GM18873 (cell line): ENCODE results near the gene ZDHHC20.

Experiments used
- ATAC-seq: cut with Tn5 transposase; IDR thresholded peaks from one replicate; pipeline ENCODE4 v1.9.1; 2021; ENCODE audit warnings: mild to moderate bottlenecking, moderate library complexity, moderate number of reproducible peaks; ENCODE audit not compliant: unreplicated experiment, low FRiP score

ZDHHC20 gene

DNA sequence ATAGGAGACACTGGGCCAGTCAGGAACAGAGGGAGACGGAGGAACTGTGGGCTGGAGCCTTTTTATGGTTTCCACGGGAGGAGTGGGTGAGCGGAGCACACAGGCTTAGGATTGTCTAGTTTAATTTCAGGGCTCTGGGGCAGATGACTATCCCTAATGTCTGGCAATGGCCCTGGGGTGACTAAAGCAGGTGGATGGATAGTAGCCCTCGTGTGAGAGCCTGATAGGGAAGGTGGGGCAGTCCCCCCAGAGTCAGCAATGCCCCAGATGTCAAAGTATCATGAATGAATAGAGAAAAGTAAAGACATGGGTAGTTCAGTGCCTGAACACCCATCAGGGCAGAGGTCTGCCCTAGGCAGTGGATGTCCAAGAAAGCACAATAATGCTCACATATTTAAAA is 94.2 kb downstream of the ZDHHC20 start:
- no peak for ATAC-seq

DNA sequence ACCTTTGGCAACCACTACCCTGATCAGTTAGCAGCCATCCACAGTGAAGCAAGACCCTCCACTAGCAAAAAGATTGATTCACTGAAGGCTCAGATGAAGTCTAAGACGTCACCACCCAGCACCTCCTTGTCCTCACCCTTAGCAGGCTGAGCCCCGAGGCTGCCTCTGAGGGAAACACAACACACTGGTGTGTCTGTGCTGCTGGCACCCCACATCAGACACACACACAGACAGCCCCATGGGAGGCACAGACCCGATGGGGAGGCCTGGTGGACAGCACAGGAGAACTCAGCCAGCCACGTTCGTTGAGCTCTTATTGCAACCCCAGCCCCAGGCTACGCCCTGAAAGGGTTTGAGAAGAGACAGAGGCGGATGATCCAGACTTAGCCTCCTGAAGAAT is 94.7 kb downstream of the ZDHHC20 start:
- ATAC-seq = no peak

DNA sequence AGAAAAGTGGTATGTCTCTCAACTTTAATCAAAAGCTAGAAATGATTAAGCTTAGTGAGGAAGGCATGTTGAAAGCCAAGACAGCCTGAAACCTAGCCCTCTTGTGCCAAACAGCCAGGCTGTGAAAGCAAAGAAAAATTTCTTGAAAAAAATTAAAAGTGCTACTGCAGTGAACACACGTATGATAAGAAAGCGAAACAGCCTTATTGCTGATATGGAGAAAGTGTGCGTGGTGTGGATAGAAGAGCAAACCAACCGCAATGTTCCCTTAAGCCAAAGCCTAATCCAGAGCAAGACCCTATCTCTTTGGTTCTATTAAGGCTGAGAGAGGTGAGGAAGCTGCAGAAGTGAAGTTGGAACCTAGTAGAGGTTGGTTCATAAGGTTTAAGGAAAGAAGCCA is 96.4 kb downstream of the ZDHHC20 start:
- no peak for ATAC-seq

DNA sequence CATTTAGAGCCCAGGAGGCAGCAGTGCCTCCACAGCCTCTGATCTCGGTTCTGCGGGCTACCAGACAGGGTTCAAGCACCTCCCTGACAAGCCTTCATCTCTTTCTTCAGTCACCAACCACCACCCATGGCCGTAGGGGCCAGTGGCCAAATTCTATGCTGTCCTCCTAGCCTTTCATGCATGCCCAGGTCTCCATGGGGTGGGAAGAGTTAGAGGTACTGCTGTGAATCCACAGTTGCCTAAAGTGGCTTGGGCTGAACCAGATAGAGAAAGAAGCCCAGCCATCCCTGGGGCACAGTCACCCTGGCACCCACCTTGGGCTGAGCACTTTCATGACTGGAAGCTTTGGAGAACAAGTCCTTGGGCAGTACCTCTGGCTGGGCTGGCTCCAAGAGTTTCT is 97.4 kb downstream of the ZDHHC20 start:
- no peak for ATAC-seq

DNA sequence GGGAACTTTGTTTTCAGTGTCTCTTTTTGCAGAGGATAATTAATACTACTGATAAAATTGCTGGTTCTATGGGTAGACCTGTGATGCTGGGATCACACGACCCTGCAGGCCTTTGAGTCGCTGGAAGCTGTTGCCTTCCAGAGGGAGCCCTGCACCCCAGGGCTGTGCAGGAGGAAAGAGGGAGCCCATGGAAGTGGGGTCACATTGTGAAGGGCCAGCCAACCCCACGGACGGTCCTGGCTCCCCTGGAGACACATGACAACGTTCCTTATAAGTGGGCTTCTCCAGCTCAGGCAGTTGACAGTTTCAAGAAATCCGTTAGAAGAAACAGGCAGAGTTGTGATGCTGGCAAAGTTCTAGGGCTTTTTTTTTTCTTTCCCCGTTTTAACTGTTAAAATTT is 98.0 kb downstream of the ZDHHC20 start:
- no peak for ATAC-seq

DNA sequence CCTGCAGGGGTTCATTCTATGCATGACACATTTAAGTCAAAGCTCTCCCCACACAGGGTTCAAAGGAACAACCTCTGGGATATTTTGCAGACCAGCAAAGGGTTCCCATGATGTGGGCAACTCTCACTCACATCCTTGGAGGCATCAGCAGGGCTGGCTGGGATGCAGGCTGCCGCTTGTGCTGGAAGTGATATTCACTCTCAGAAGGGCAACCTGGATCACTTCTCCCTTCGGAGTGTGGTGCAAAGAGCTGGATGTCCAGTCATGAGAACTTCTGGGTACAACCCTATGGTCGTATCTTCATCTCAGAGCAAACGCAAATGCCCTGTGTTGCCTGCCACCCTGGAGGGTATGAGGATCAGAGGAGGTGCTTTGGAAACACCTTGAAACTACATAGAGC is 98.6 kb downstream of the ZDHHC20 start:
- no peak for ATAC-seq

DNA sequence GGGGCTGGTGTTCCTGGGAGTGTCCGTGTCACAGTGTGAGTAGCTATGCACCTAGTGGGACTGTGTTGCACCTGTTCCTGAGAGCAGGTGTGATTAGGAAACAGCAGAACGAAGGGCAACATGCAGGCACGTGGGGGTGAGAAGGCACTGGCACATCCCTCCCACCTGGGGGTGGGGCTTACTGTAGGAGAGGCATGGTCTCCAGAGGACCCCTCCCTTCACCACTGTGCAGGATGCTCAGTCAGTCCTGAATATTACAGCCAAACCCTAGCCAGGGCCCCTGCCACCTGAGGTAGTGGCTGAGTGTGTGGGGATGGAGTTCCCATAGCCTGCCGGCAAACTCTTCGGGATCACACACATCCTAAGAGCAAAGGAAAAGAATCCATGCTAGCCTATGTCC is 99.2 kb downstream of the ZDHHC20 start:
- ATAC-seq = no peak

DNA sequence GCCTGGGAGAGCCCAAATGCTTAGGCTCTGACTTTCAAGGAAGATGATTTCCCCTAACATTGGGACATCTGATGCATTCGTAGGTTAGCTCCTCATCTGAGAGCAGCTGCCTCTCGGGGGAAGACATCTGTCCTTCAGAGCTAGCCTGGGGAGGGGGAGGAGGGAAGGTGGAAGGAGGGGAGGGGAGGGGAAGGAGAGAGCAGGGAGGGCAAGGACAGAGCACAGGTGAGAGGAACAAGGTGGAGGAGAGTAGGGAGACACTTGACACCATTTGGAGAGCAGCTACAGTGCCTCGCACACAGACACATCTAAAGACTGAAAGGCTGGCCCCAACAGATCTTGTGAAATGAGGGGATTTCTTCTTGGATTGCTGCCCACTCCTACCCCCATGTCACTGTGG is 103.8 kb downstream of the ZDHHC20 start:
- no peak for ATAC-seq

DNA sequence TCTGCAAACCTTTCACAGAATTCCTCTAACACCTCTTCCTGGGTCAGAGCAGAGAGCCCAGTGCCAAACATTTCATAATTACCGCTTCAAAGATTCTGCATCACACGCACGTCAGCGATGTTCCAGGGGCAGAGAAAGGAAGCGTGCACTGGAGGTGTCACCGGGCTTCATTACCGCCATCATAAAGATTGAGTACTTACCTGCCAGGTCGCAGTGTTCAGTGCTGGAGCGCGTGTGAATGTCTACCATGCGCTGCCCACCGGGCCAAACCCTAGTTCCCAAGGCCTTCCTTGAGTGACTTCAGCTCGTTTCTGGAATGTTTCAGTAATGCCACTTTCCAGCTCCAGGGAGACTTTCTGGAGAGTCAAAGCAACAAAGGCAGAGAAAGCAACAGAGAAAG is 104.4 kb downstream of the ZDHHC20 start:
- ATAC-seq = no peak

DNA sequence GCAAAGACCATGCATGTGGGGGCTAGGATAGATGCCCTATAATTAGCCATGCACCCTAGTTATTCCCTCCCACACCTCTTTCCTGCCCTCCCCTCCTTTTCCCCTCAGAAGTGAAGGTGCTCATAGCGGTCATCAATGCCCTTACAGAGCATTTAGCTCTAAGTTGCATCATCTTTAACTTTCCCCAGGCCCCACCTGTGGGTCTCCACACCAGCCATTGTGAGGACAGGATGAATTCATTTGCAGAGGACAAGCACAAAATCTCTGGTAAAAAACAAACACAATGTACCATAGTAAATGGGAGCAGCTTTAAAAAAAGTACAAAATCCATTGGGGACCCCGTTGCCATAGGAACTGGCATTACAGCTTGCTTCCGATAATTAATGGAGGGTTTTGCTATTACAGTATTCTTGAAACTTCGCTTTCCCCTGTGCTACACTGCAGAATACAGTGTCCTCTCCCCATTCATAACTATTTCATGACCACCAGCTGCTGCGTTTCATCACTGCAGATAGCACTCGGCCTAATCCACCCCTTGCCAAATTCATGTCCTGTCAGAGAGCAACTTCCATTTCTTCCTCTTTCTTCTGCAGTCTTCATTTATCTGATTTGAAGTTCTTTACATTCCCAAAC is 110.5 kb downstream of the ZDHHC20 start:
- ATAC-seq = no peak

DNA sequence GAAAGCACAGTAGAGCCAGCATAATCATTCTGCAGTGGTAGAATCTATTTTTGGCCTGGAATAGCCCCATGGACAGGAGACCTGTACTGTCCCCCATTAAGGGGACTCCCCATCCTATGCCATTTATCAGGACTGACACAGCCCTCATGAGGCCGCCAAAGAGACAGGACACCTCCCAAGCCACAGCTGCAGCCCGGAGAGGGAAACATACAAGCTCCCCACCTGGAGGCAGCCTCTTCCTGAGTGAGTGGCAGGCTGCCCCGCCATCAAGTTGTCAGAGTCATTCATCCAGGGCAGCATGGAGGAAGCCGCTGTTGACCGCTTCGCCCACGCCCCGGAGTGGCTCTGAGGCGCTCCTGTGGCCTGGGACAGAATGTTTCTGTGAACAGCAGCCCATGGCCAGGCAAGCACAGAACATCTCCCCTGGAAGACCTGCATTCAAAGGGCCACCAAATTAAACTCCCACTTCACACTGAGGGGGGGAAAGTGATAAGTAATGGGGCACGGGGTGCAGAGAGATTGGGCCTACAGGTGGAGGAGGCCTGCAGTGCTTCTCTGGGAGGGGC is 111.3 kb downstream of the ZDHHC20 start:
- ATAC-seq = no peak

DNA sequence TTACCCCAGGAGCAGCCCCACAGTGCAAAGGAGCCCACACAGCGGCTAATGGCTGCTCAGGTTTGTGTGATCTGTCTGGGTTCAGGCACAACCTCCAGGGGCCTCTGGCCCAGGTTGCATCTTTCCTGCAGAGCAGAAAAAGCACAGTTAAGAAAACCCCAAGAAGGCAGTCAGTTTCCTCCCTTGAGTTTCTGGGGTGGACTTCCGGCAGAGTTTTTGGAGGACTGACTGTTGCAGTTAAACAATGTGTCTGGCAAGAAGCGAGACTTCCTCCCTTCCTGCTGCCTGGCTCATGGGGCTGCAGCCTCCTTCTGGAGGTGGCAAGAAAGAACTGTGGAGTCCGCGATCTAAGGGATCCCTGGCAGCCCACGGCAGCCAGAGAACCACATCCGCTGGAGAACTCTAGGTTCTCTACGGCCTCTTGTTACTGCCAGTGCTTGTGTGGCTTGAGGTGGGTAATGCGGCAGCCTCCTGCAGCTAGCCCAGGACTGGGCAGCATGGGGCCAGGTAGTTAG is 114.4 kb downstream of the ZDHHC20 start:
- peak; percentile 52 for ATAC-seq

DNA sequence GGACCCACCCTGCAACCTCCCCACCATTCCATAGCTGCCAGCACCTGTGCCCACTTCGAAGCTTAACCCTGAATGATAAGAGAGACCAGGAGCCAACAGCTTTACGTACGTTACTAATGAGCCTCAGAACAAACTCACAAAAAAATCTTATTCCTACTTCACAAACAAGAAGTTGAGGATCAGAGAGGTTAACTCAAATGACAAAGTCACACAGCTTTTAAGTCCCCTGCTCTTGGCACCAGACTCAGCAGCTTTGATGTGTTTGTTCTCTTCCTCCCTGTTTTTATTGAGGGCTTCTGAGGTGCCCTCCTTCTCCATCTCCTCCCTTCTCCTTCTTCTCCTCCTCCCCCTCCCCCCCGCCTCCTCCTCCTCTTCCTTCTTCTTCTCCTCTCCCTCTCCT is 115.4 kb downstream of the ZDHHC20 start:
- ATAC-seq = no peak

DNA sequence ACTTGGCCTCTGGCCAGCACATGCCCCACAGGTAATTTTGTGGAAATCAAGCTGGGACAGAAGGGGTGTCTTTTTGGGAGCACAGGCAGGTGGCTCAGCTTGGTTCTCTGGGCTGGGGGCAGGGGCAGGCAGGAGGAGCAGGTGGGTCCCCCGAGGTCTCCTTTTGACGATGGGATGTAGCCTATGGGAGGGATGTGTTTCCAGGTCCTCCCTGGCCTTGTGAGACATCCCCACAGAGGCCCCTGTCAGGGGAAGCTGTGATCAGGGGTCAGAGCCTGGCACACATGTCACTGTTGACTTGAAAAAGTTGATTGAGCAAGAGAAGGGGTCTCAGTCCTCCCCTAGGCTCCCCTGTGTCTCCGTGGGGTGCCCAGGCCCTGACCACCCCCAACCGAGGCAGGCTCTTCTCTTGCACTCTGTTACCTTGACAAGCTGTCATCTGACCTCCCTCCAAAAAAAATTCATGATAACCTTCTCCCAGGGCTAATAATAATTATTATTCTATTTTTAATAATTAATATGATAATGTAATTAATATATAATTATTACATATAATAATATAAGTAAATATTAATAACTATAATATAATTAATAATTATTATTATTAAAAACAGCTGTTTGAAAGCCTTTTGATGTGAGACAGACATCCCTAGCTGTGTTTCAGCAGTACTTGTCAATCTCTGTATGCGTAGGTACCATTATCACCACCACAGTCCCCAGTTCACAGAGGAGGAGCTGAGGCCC is 116.2 kb downstream of the ZDHHC20 start:
- ATAC-seq = no peak

DNA sequence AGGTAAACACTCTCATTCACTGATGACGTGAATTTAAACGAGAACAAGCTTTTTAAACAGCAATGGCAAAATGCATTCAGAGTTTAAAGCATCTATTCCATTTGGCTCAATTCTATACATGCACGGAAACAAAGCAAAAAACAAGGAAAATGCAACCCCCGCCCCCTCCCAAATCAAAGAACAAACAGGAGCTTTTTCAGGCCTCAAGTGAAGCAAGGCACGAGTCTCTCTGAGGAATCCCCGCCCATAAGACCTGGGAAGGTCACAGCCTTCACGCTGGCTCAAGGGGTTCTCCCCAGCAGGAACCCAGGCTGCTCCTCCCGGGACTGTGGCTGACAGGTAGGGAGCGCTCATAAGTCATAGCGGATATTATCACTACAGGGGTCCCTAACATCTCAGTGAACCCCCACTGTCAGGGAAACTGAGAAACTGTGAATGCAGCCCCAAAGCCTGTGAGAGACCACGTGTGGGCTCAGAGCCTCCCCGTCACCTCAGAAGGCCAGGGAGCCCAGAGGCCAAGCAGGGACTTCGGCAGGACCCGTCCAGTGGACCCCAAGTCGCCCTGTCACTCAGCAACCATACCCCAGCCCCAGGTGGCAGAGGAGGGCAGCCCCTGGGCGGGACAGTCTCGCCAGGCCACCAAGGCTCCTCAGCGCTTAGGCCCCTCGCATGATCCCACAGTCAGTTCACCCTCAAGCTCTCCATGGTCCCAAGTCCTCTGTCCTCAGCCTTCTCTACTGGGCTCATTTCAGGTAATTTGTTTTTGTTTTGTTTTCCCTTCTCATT is 117.3 kb downstream of the ZDHHC20 start:
- ATAC-seq = no peak

DNA sequence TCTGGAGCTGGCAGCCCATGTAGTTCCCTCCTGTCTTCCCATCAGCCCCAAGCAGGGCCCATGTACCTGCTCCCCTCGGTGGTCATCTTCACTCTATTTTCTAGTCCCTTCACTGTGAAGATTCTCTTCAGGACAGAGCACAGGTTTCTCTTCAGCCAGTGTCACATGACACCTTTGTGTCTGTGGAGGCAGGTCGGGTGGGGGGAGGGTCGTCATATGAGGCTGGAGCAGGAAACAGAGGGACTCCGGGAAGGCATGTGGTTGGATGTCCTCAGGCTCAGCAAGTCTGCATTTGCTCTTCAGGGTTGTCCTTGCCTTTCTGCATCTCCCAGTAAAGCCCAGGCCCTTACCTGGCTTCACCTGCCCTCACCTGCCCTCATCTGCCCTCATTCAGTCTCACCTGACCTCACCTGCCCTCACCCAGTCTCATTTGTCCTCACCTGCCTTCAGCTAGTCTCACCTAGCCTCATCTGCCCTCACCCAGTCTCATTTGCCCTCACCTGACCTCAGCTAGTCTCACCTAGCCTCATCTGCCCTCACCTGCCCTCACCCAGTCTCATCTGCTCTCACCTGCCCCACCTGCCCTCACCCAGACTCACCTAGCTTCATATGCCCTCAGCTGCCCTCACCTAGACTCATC is 120.3 kb downstream of the ZDHHC20 start:
- no peak for ATAC-seq

DNA sequence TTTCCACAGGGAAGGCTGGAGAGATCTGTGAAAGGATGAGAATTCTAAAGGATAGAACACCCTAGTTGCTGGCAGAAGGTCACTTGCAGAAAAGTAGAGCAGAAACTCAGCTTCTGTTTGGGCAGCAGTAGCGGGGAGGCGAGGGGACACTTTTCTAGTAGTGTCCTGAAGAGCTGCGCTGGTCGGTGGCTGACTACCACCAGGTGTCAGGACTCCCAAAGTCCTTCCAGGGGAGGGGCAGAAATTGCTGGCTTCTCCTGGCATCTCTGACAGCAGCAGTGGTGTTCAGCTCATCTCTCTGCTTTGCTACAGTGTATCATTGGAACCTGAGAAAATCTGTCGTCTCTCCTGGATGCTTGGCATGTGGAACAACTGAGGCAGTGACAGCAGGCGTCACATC is 120.9 kb downstream of the ZDHHC20 start:
- no peak for ATAC-seq

DNA sequence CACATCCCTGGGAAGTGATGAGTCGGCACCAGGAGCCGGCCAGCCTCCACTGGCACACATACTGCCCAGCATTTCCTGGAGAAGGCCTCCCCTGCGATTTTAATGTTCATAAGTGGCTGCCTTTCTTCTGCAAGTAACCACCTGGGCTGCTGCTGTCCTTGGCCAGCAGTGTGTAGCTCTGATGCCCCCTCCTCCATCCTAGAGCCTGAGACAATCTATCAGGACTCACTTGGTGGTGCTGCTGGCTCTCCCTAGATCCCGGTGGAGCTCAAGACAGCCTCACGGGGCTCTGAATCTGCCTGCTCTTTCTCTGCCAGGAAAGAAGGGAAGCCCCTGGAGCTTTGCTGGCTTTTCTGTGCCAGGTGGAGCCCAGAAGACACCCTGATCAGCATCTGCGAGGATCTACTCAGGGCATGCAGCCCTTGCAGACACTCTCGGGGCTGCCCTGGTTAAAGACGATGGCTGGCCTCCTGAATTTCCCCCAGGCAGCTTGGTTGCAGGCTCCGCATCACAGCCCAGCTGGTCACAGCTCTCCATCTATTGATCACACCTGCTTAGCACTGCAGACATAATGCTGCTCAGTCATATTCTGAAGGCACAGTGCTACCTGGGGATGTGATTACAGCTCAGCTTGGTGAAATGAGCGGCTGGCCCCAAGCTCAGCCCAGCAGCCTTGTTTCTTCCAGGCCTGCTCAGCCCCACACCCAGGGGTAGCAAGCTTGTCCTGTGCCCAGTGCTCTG is 122.3 kb downstream of the ZDHHC20 start:
- no peak for ATAC-seq

DNA sequence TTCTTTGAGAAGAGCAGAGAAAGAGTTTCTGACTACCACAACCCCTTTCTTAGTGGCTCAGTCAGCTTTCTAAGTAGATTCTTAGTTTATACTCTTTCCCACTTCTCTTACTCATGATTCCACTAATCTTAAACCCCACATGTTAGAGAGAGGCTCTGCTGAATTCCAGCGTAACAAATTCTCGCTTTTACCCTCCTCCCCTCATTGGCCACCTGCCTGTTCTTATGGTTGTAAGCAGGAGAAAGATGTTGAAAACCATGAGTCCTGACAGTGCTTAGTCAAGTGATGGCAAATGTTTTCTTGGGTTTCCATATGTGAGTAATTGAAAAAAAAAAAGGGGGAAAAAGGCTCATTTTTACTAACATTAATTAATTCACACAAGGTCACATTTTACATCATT is 125.9 kb downstream of the ZDHHC20 start:
- no peak for ATAC-seq
